ENCODE data around the gene RPS15A. TPM values are rescaled to one million over a fixed set of nuclear protein-coding genes. Genes with fewer than 3 reads are reported as not detected.

The RPS15A gene
- total RNA-seq, 2 experiments from 2014 or later = 1,517 to 1,668 TPM

DNA sequence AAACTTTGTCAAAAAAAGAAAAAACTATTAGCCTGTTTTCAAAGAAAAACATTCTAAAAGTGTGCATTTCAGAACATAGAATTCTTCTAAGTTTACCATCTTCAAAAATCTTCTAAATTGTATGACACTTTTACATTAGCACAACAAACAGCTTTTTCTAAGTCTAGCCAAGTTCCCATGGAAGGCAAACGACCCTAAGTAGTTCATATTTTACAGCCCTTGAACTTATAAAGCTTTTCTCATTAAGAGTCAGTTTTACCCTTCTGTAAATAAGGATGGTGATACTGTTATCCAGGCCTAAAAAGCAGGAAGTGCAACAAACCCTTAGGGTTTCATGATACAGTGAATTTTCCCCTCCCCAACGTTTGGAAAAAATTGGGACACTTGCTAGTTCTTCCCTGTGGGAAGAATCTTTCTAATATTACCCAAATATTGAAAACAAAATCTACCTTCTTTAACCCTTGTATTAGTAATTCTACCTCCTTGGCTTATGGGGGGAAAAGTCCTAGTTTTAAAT, 15.2 kb upstream of the RPS15A start:
- peaks cover 47% of the 10 kb centered on the region for H3K4me1 Mint-ChIP-seq
- no peaks in the 10 kb centered on the region for H3K9me3 Mint-ChIP-seq (ENCODE audit: low read depth)
- no peak for DNase-seq
- peak overlapping the region; percentile 84 for H3K27ac Mint-ChIP-seq
- no peak overlapping the region for H3K4me3 Mint-ChIP-seq
- CTCF ChIA-PET = interaction anchor here (1.0 to 9.3 kb wide), 4 partner anchors 11 to 164 kb away, joined by 3 to 126 read pairs (median 26); partner anchors contain the start of gene RPS15A
- peaks cover 52% of the 10 kb centered on the region for H3K36me3 Mint-ChIP-seq
- no peak for ATAC-seq
- H3K27me3 Mint-ChIP-seq = peaks cover 2% of the 10 kb centered on the region

DNA sequence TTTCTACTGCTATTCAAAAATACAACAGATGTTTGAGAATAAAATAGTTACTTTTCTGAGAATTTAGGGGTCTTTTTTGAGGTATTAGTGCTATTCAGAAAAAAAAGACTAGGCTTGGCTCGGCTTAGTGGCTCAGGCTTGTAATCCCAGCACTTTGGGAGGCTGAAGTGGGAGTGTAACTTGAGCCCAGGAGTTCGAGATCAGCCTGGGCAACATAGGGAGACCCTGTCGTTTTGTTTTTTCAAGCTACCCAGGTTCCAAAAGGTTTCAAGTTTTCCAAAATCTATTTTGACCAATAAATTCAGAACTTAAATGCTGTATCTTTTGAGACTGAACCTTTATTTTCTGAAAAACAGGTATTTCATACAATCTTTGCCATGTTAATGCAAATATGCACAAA, 14.4 kb upstream of the RPS15A start:
- DNase-seq (no peak), ATAC-seq (no peak)
- Mint-ChIP-seq H3K4me1 (peaks cover 54% of the 10 kb centered on the region), H3K4me3 (no peak overlapping the region), H3K27me3 (peaks cover 2% of the 10 kb centered on the region), H3K27ac (peak overlapping the region; percentile 84), H3K36me3 (peaks cover 53% of the 10 kb centered on the region), H3K9me3 (ENCODE audit: low read depth) (no peaks in the 10 kb centered on the region)
- CTCF ChIA-PET = interaction anchor here (2.1 to 9.3 kb wide), 3 partner anchors 12 to 164 kb away, joined by 12 to 126 read pairs (median 41); partner anchors contain the start of gene RPS15A

DNA sequence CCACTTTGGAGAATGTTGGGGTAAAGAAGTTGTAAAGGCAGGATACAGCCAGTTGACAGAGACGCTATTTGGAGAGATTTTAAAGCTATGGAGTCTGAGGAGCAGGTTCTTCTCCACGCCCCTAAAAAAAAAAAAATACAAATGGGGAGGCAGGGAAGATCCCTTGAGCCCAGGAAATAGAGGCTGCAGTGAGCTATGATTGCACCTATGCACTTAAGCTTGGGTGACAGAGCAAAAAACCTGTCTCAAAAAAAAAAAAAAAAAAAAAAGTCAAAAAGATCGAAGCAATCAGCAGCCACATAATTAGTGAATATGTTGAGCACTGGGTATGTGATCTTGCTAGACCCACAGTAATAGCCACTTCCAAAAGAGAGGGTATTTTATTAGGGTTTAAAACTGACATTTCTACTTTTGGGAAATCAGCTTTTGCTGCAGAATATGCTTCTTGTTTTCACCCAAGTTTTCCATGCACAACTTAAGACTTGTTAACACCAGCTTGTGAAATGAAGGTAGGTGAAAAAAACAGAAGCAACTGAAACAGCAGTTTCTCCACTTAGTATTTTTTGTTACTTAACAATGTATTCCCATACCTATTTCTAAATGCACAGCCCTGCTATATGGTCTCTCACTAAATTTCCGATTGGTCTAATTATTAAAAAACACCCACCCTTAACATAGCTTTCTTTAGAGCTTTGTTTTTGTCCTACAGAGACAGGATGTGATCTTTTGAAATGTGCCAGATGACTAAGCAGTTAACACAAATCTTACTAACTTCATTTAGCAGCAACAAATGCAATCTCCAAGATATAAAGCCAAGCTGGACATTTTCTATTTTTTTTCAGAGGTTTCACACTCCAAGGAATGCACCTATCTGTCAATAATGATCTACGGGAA, 13.7 kb upstream of the RPS15A start:
- peak overlapping the region; percentile 84 for H3K27ac Mint-ChIP-seq

DNA sequence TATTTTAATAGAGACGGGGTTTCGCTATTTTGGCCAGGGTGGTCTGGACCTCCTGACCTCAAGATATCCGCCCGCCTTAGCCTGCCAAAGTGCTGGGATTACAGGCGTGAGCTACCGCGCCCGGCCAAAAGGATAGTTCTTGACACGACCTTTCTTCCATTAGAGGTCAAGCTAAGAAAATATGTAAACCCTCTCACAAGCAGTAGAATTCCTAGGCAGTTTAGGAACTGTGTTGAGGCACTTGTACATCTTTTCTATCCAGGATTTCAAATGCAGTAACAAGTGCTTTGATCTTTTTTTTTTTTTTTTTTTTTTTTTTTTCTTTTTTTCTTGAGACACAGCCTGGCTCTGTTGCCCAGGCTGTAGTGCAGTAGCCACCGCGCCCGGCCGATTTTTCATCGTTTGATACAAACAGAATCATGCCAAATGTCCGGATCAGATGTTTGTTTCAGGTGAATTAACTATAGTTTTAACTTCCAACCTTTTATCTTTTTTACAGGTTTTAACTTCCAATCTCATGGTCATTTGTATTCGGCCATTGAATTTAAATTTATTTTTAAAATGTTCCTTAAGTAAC, 12.7 kb upstream of the RPS15A start:
- ATAC-seq (no peak), DNase-seq (no peak)
- Mint-ChIP-seq H3K4me1 (peaks cover 65% of the 10 kb centered on the region), H3K27ac (peak overlapping the region; percentile 84), H3K9me3 (ENCODE audit: low read depth) (no peaks in the 10 kb centered on the region), H3K4me3 (peak overlapping the region; percentile 95), H3K27me3 (peaks cover 2% of the 10 kb centered on the region), H3K36me3 (peaks cover 50% of the 10 kb centered on the region)
- CTCF ChIA-PET = interaction anchor here (0.8 to 9.3 kb wide), 5 partner anchors 13 to 166 kb away, joined by 3 to 126 read pairs (median 14); partner anchors contain the start of gene RPS15A

More for the DNA sequence above, 13.7 kb upstream of the RPS15A start:
- Mint-ChIP-seq H3K36me3 (peaks cover 50% of the 10 kb centered on the region), H3K27me3 (peaks cover 2% of the 10 kb centered on the region), H3K9me3 (ENCODE audit: low read depth) (no peaks in the 10 kb centered on the region), H3K4me1 (peaks cover 59% of the 10 kb centered on the region), H3K4me3 (peak overlapping the region; percentile 27)
- DNase-seq = no peak
- ATAC-seq = no peak
- CTCF ChIA-PET = interaction anchor here (2.1 to 9.3 kb wide), 4 partner anchors 12 to 165 kb away, joined by 12 to 126 read pairs (median 28); partner anchors contain the start of gene RPS15A

DNA sequence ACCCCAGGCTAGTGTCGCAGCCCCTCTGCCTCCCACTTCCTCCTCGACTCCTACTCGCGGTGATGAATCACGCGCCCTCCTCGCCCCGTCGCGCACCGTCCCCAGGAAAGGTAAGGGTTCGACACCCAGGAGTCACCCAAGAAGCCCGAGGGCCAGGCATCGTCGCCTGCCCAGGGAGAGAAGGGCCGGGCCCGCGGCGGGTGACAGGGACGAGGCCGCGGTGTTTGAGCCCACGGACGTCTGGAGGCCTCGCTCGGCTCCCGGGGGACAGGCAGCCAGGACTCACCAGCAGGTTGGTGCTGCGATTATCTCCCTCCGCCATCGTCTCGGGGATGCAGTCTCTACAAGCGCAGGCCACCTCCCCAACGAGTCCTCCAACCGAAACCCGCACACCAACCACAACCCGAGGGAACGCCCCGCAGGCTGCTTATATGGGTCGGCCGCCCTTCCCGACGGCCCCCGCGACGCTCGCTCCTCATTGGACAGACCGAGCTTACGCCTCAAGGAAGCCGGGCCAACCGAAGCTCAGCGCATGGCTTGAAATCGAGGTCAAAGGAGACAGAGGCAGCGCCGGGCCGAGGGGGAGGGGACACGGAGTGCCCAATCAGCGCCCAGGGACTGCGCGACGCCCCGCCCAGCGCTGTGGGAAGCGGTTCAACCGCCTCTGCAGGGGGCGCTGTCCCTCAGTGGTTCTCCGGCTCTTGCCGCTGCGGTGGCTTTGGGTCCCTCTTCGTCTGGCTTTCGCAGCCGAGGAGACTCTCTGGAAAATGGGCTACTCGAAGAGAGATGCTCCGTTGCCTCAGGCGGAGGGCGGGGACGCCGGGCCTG, 11.2 kb upstream of the RPS15A start, which contains the start of gene ARL6IP1:
ARL6IP1 (minus strand) TSS at position 405 of the 828 bp plus-strand sequence; CDS start at position 322, 83 bp downstream.
- Mint-ChIP-seq H3K4me3 (peak within 1 kb of the TSS; percentile 95), H3K4me1 (peaks cover 66% of the 10 kb centered on the region), H3K36me3 (peaks cover 48% of the 10 kb centered on the region), H3K27ac (peak within 1 kb of the TSS; percentile 98), H3K27me3 (peaks cover 2% of the 10 kb centered on the region), H3K9me3 (ENCODE audit: low read depth) (no peaks in the 10 kb centered on the region)
- CTCF ChIA-PET = interaction anchor here (0.6 to 9.3 kb wide), 23 partner anchors 9 to 918 kb away, joined by 3 to 126 read pairs (median 4); partner anchors contain the start of genes CCP110, COQ7, RPS15A and VPS35L
- ATAC-seq (peak; percentile 95), DNase-seq (peak; percentile 99)

DNA sequence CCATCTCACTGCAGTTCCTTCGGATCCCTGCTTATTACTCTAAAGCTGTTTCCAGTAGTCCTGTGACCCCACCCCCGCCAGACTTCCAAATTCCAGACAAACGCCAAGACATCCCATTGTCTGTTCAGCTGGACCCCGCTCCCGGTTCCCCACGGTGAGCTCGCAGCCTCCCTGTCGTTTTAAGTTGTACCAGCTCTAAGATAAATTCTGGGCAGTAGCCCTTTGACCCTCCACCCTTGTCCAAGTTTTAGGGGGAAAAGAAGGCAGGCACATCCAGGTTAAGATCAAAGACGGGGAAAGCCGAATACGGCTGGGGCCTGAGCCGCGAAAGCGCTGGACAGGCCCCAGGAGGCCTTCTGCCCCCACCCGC, 10.6 kb upstream of the RPS15A start:
- CTCF ChIA-PET = interaction anchor here (1.5 to 9.3 kb wide), 4 partner anchors 12 to 169 kb away, joined by 4 to 126 read pairs (median 30); partner anchors contain the start of gene RPS15A
- H3K9me3 Mint-ChIP-seq (ENCODE audit: low read depth) = no peaks in the 10 kb centered on the region
- H3K36me3 Mint-ChIP-seq = peaks cover 50% of the 10 kb centered on the region
- H3K27ac Mint-ChIP-seq = peak overlapping the region; percentile 98
- H3K4me3 Mint-ChIP-seq = peak overlapping the region; percentile 95
- ATAC-seq = no peak
- DNase-seq = no peak
- H3K4me1 Mint-ChIP-seq = peaks cover 68% of the 10 kb centered on the region
- peaks cover 2% of the 10 kb centered on the region for H3K27me3 Mint-ChIP-seq

DNA sequence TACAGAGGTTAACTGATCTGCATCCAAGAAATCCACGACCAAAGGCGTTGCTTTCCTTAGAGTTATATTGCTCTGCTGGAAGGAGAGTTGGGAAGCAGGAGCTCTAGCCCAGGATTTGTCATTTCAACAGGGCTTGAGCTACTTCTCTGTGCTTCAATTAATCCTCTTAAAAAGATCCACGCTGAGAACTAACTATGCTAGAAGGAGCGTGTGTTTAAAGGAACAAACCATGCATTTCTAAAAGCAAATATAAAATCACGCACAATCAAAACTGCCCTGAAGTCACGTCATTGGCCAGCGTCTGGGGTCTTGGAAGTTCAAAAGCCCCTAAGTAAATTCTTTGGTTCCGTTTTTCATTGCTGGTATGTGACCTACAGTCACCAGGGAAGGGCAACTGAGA, 10.2 kb upstream of the RPS15A start:
- H3K27me3 Mint-ChIP-seq = peaks cover 2% of the 10 kb centered on the region
- ATAC-seq = no peak
- H3K9me3 Mint-ChIP-seq (ENCODE audit: low read depth) = no peaks in the 10 kb centered on the region
- DNase-seq = no peak
- H3K4me1 Mint-ChIP-seq = peaks cover 67% of the 10 kb centered on the region
- H3K36me3 Mint-ChIP-seq = peaks cover 55% of the 10 kb centered on the region
- CTCF ChIA-PET = interaction anchor here (1.5 to 9.3 kb wide), 2 partner anchors 11 to 169 kb away, joined by 4 to 126 read pairs; partner anchors contain the start of gene RPS15A
- H3K4me3 Mint-ChIP-seq = peak overlapping the region; percentile 95
- H3K27ac Mint-ChIP-seq = peak overlapping the region; percentile 98

DNA sequence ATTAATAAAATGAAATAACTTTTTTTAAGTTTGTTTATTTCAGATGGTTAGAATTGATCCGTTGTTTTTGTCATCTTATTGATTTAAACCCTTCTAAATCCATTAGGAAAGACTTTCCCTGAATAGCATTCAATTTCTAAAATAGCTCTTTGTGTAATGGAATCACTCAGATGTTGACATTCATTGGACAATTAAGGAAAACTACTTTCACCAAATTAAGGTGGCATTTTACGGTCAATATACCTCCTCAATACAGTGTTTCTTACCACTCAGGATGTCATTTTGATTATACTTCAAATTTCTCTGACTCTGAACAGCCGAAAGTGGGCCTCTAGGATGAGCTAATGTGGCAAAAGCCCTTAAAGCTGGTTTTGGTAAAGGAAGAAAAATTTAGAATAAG, 9.4 kb upstream of the RPS15A start:
- peaks cover 2% of the 10 kb centered on the region for H3K27me3 Mint-ChIP-seq
- peaks cover 58% of the 10 kb centered on the region for H3K36me3 Mint-ChIP-seq
- peaks cover 59% of the 10 kb centered on the region for H3K4me1 Mint-ChIP-seq
- ATAC-seq (no peak), DNase-seq (no peak)
- H3K4me3 Mint-ChIP-seq = peak overlapping the region; percentile 95
- H3K27ac Mint-ChIP-seq = peak overlapping the region; percentile 98
- CTCF ChIA-PET = interaction anchor here (9.3 kb wide), 1 partner anchor 10 kb away, joined by 126 read pairs; the partner anchor contains the start of gene RPS15A
- H3K9me3 Mint-ChIP-seq (ENCODE audit: low read depth) = no peaks in the 10 kb centered on the region

DNA sequence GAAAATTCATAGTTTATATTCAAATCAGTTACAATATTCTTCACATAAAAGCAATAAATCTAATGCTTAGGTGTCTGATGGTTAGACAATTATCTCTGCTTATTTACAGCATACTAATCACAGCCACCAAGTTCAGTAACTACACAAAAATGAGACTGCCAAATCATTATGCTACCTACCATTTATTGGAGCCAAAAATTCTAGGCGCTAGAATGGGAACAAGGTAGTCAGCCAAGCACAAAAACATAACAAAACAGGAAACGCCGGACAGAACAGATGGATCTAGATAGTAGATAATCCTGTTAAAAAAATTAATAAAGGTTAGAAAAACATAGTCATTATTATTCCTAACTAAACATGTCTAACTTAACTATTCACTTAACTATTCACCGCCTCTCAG, 7.6 kb upstream of the RPS15A start:
- no peak overlapping the region for H3K4me3 Mint-ChIP-seq
- no peak overlapping the region for H3K27ac Mint-ChIP-seq
- CTCF ChIA-PET = interaction anchor here (9.3 kb wide), 1 partner anchor 9 kb away, joined by 126 read pairs; the partner anchor contains the start of gene RPS15A
- H3K27me3 Mint-ChIP-seq = peaks cover 2% of the 10 kb centered on the region
- peaks cover 66% of the 10 kb centered on the region for H3K36me3 Mint-ChIP-seq
- DNase-seq (no peak), ATAC-seq (no peak)
- H3K4me1 Mint-ChIP-seq = peaks cover 55% of the 10 kb centered on the region
- no peaks in the 10 kb centered on the region for H3K9me3 Mint-ChIP-seq (ENCODE audit: low read depth)

DNA sequence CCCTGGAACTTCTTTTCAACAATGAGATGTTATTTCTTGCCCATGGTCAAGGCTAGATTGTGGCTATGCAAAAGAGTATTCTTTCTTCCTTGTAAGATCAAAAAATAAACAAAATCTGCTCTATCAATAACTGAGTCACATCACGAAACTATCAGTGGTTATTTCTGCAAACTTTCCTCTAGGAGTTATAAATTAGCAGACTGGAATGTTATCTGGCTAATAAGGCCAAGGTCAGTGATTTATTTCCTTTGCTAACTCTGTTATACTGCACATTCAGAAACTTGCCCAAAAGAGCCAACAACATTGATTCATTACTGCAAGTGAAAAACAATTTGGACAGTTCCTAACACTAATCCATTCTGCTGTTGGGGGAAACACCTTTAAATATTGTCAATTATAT, 6.2 kb upstream of the RPS15A start:
- H3K27ac Mint-ChIP-seq = peak overlapping the region; percentile 25
- no peak for DNase-seq
- CTCF ChIA-PET = interaction anchor here (0.6 kb wide), 1 partner anchor 48 kb away, joined by 3 read pairs; no protein-coding TSS in a partner anchor
- peaks cover 68% of the 10 kb centered on the region for H3K36me3 Mint-ChIP-seq
- H3K4me3 Mint-ChIP-seq = no peak overlapping the region
- no peak for ATAC-seq
- peaks cover 52% of the 10 kb centered on the region for H3K4me1 Mint-ChIP-seq
- H3K9me3 Mint-ChIP-seq (ENCODE audit: low read depth) = no peaks in the 10 kb centered on the region
- peaks cover 1% of the 10 kb centered on the region for H3K27me3 Mint-ChIP-seq

DNA sequence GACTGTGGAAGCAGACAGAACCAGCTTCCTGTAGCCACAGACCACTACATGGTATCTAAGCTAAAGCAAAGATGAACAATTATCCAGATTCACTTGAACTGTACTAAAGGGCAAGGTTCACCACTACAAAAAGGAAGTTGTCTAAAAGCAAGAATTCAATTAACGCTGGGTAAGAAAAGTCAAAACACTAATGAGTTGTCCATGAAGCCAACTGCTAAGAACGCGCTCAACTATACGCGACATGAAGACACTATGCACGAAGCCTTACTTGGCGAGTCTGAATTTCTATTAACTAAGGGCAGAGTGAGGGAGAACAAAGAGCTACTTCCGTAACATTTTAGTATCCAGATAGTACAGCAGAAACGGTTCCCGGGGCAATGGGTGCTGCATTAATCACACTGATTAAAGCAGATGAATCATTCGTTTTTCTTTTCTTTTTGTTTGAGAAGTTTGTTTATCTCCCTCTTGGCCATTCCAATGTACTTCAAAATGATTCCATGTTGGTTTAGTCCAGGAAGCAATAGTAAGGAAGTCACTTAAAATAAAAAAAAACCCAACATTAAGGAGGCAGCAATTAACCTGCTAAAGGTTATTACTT, 2.8 kb upstream of the RPS15A start:
- H3K4me3 Mint-ChIP-seq = no peak overlapping the region
- CTCF ChIA-PET = interaction anchor here (12.4 kb wide), 1 partner anchor 9 kb away, joined by 126 read pairs; the partner anchor contains the start of gene ARL6IP1
- H3K4me1 Mint-ChIP-seq = peaks cover 41% of the 10 kb centered on the region
- no peaks in the 10 kb centered on the region for H3K27me3 Mint-ChIP-seq
- DNase-seq (no peak), ATAC-seq (no peak)
- H3K36me3 Mint-ChIP-seq = peaks cover 72% of the 10 kb centered on the region
- no peaks in the 10 kb centered on the region for H3K9me3 Mint-ChIP-seq (ENCODE audit: low read depth)
- peak overlapping the region; percentile 6 for H3K27ac Mint-ChIP-seq

DNA sequence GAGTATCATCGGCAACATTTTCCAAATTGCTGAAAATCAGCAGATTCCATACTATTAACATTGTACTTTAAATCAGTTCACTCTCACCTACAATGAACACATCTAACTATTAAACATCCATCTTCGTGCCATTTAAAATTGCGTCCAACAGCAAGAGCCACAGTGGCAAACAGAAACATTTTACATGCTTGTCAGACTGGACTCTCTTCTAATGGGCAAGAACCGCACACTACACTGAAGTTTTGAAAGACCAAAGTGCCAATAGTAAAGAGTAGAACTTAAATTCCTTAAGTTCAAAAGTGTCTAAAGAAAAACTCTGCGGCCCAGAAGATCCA, 652 bp downstream of the RPS15A start:
- DNase-seq (no peak), ATAC-seq (no peak)
- Mint-ChIP-seq H3K36me3 (peaks cover 84% of the 10 kb centered on the region), H3K27me3 (no peaks in the 10 kb centered on the region), H3K4me1 (peaks cover 60% of the 10 kb centered on the region), H3K9me3 (ENCODE audit: low read depth) (no peaks in the 10 kb centered on the region), H3K27ac (peak overlapping the region; percentile 93), H3K4me3 (peak overlapping the region; percentile 99)
- CTCF ChIA-PET = interaction anchor here (1.3 to 12.4 kb wide), 2 partner anchors 13 to 22 kb away, joined by 3 to 126 read pairs; partner anchors contain the start of gene ARL6IP1
